Thyroid gland (tissue), 4 donors: ENCODE data around the gene LSM7.

ENCODE experiments used
- CTCF ChIP-seq, 6 experiments: fragments of 200-600 bp in 3 of 6; fragments of 450-650 bp in 3 of 6; sonication (generic) in 3 of 6; IDR thresholded peaks; one replicate each; pipeline ENCODE4 v1.5.1; 2016 to 2019; ENCODE audit warnings: antibody characterized with exemption in 6 of 6, mild to moderate bottlenecking in 2 of 6, inconsistent platforms in 1 of 6, moderate library complexity in 1 of 6
- POLR2A ChIP-seq, 2 donors: fragments of 450-650 bp; IDR thresholded peaks; one replicate each; pipeline ENCODE4 v1.6.1; 2017; ENCODE audit warnings: antibody characterized with exemption in 2 of 2, mild to moderate bottlenecking in 2 of 2, moderate library complexity in 1 of 2

- no peak for TF ChIP-seq CTCF (IDR thresholded peaks at IDR 0.05)
- TF ChIP-seq POLR2A (IDR thresholded peaks at IDR 0.05), result no peak
These were observed 6.8 kb upstream of the LSM7 start for GRCh38 chr19:2334986-2335846.
